MM.1S (cell line): Measurements from ENCODE around the gene DNASE1L2.

Experiments
- DNase-seq: peaks from one replicate; pipeline ENCODE4 v3.0.0-alpha.2; 2015
- H2AFZ ChIP-seq: fragments of 300-600 bp; sonication (generic); 2 replicates; pipeline ENCODE4 v1.6.0; 2016; ENCODE audit warnings: antibody characterized with exemption, low read length
- H3F3A ChIP-seq: fragments of 300-600 bp; sonication (generic); 2 replicates; pipeline ENCODE4 v1.6.1; 2016; ENCODE audit warnings: mild to moderate bottlenecking, antibody characterized with exemption, low read length, moderate library complexity, mixed read lengths; ENCODE audit not compliant: insufficient read depth
- H3K27ac ChIP-seq: fragments of 300-600 bp; sonication (generic); 2 replicates; pipeline ENCODE4 v1.5.1; 2016; ENCODE audit warnings: mild to moderate bottlenecking, low read length
- H3K27me3 ChIP-seq: fragments of 300-600 bp; sonication (generic); replicated peaks from 2 replicates; pipeline ENCODE4 v1.6.0; 2016; ENCODE audit warnings: low read length; ENCODE audit not compliant: insufficient read depth
- H3K36me3 ChIP-seq: fragments of 300-600 bp; sonication (generic); replicated peaks from 2 replicates; pipeline ENCODE4 v1.6.1; 2016; ENCODE audit warnings: mild to moderate bottlenecking, low read length, mixed read lengths; ENCODE audit not compliant: insufficient read depth
- H3K4me1 ChIP-seq: fragments of 300-600 bp; sonication (generic); 2 replicates; pipeline ENCODE4 v1.6.1; 2016; ENCODE audit warnings: low read length, mixed read lengths
- H3K4me2 ChIP-seq: fragments of 300-600 bp; sonication (generic); 2 replicates; pipeline ENCODE4 v1.6.0; 2016; ENCODE audit warnings: low read depth, low read length
- H3K4me3 ChIP-seq: fragments of 300-600 bp; sonication (generic); 2 replicates; pipeline ENCODE4 v1.5.1; 2016; ENCODE audit warnings: low read length, mixed read lengths
- H3K79me2 ChIP-seq: fragments of 300-600 bp; sonication (generic); 2 replicates; pipeline ENCODE4 v1.6.1; 2016; ENCODE audit warnings: mixed run types, low read length, mixed read lengths
- H3K9ac ChIP-seq: fragments of 300-600 bp; sonication (generic); 2 replicates; pipeline ENCODE4 v1.6.1; 2016; ENCODE audit warnings: low read length, mixed read lengths
- H3K9me2 ChIP-seq: fragments of 300-600 bp; sonication (generic); replicated peaks from 2 replicates; pipeline ENCODE4 v1.6.1; 2016; ENCODE audit warnings: mild to moderate bottlenecking, low read length, mixed read lengths; ENCODE audit not compliant: insufficient read depth
- H3K9me3 ChIP-seq: fragments of 300-600 bp; sonication (generic); replicated peaks from 2 replicates; pipeline ENCODE4 v1.6.1; 2016; ENCODE audit warnings: mild to moderate bottlenecking, low read length, mixed read lengths; ENCODE audit not compliant: insufficient read depth
- H4K20me1 ChIP-seq: fragments of 300-600 bp; sonication (generic); 2 replicates; pipeline ENCODE4 v1.6.1; 2016; ENCODE audit warnings: mild to moderate bottlenecking, low read length, moderate library complexity, mixed read lengths; ENCODE audit not compliant: insufficient read depth
- EZH2 ChIP-seq: fragments of 300-600 bp; sonication (generic); optimal IDR thresholded peaks from 2 replicates; pipeline ENCODE3; 2017; ENCODE audit warnings: low read depth, mild to moderate bottlenecking, antibody characterized with exemption, low read length, mixed read lengths
- EZH2phosphoT487 ChIP-seq: fragments of 300-600 bp; sonication (generic); IDR thresholded peaks from 2 replicates; pipeline ENCODE4 v1.6.1; 2018; ENCODE audit warnings: antibody characterized with exemption, low read length
- TF ChIP-seq, protein P1 (sequence below): fragments of 300-600 bp; sonication (generic); IDR thresholded peaks from 2 replicates; pipeline ENCODE4 v1.5.1; 2016; ENCODE audit warnings: antibody characterized with exemption, low read length, mixed read lengths

DNASE1L2 gene

DNA sequence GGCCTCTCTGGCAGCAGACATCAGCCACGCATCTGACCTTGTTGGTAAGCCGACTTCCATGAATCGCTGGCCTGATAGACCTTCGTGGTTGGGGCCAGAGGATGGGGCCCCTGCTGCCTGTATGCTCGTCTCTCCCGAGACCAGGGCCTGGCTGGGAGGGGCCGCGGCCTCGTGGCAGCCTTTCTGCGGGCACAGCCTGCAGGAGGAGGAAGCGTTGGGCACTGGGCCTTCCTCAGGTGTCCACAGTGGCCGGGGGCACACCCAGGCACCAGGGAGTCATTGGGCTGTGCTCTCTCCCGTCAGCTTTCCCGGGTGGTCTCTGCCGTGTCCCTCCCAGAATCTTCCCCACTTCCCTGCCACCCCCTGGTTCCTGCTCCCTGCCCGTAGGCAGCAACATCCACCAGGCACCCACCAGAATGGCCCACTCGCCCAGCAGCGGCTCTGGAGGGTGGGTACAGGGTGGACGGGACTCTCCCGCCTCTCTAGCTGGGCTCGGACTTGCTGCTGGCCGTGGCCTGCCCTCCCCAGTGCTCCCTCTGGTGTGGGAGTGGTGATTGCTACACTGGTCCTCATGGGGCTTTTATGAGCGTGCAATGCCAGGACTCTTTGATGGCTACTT, 6.5 kb upstream of the DNASE1L2 start:
- H3K9me3 ChIP-seq, result no peaks in the 10 kb centered on the region
- TF ChIP-seq EZH2 (no peak), EZH2phosphoT487 (no peak)
- TF ChIP-seq, protein P1, sequence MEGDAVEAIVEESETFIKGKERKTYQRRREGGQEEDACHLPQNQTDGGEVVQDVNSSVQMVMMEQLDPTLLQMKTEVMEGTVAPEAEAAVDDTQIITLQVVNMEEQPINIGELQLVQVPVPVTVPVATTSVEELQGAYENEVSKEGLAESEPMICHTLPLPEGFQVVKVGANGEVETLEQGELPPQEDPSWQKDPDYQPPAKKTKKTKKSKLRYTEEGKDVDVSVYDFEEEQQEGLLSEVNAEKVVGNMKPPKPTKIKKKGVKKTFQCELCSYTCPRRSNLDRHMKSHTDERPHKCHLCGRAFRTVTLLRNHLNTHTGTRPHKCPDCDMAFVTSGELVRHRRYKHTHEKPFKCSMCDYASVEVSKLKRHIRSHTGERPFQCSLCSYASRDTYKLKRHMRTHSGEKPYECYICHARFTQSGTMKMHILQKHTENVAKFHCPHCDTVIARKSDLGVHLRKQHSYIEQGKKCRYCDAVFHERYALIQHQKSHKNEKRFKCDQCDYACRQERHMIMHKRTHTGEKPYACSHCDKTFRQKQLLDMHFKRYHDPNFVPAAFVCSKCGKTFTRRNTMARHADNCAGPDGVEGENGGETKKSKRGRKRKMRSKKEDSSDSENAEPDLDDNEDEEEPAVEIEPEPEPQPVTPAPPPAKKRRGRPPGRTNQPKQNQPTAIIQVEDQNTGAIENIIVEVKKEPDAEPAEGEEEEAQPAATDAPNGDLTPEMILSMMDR, result no peak
- no peak overlapping the region for H3K27ac ChIP-seq
- no peak overlapping the region for H2AFZ ChIP-seq
- no peaks in the 10 kb centered on the region for H3F3A ChIP-seq
- H3K9me2 ChIP-seq, result no peaks in the 10 kb centered on the region
- H3K4me2 ChIP-seq, result no peak overlapping the region
- no peak overlapping the region for H3K9ac ChIP-seq
- DNase-seq, result no peak
- no peaks in the 10 kb centered on the region for H3K27me3 ChIP-seq
- no peaks in the 10 kb centered on the region for H4K20me1 ChIP-seq
- H3K79me2 ChIP-seq, result peaks cover 41% of the 10 kb centered on the region
- H3K4me1 ChIP-seq, result no peaks in the 10 kb centered on the region
- H3K36me3 ChIP-seq, result no peaks in the 10 kb centered on the region
- no peak overlapping the region for H3K4me3 ChIP-seq

DNA sequence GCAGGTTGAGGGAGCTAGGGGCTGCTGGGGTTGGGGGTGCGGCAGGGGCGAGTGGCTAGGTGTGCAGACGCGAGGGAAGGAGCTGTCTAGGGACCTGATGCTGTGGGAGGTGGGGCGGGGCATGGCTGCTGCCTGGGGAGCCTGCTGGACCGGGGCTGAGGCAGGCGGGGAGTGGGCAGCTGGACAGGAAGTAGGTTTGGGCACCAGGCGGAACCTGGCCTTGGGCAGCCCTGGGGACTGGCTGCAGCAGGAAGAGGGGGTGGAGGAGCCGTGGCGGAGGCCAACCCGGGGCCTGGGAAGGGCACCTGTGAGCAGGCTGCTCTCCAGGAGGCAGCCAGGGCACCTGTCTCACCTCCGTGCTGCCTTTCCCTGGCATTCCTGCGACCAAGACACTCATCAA, 5.9 kb upstream of the DNASE1L2 start:
- Histone ChIP-seq H4K20me1 (no peaks in the 10 kb centered on the region), H3K27me3 (no peaks in the 10 kb centered on the region), H2AFZ (no peak overlapping the region), H3K4me2 (no peak overlapping the region), H3K27ac (no peak overlapping the region), H3K4me3 (no peak overlapping the region), H3F3A (no peaks in the 10 kb centered on the region), H3K9ac (no peak overlapping the region), H3K36me3 (no peaks in the 10 kb centered on the region), H3K79me2 (peaks cover 35% of the 10 kb centered on the region), H3K4me1 (no peaks in the 10 kb centered on the region), H3K9me3 (no peaks in the 10 kb centered on the region), H3K9me2 (no peaks in the 10 kb centered on the region)
- TF ChIP-seq EZH2, result no peak
- TF ChIP-seq EZH2phosphoT487, result no peak
- TF ChIP-seq, protein P1, result no peak
- DNase-seq, result no peak

DNA sequence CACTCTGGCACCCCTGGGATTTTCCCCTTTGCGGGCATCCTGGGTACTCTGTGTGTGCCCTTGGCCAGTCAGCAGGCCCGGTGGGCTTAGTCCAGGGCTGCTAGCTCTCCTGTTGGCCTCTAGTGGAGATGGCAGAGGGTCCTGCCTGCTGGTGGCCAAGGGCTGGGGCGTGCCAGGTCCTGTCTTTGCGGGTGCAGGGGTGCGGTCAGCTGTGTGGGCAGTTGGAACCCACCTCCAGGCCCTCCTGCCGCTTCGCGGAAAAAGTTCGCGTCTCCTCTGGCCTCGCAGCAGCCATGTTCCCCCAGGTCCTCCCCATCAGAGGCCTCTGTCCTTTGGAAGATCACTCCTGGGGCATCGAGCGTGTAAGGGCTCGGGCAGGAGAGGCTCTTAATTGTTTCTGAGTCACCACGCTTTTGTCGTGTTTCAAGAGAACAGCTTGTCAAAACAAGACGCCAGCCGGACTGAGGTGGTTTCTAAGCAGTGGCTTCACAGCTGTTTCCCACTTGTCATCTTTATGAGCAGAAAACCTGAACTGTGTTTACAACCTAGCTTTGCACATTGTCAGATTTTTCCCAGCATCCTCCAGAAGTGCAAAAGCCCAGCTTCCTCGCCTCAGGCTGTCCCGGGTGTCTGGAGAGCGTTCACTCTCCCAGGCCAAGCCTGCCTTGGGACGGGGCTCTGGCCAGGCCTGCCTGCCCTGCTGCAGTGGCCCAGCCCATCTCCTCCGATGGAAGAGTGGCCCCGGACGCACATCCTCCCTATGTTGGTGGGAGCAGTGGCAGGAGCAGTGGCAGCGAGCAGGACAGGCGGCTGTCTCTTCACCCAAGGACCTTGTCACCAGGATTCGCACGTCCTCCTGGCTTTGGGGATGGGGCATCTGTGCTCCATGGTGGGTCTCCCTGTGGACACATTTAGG, 5.0 kb upstream of the DNASE1L2 start:
- no peaks in the 10 kb centered on the region for H3K9me2 ChIP-seq
- H3K27ac ChIP-seq, result no peak overlapping the region
- no peaks in the 10 kb centered on the region for H3K4me1 ChIP-seq
- no peak overlapping the region for H3K4me3 ChIP-seq
- no peak for TF ChIP-seq EZH2phosphoT487
- TF ChIP-seq EZH2, result no peak
- TF ChIP-seq, protein P1, result no peak
- H4K20me1 ChIP-seq, result no peaks in the 10 kb centered on the region
- no peaks in the 10 kb centered on the region for H3K36me3 ChIP-seq
- no peaks in the 10 kb centered on the region for H3K9me3 ChIP-seq
- no peak overlapping the region for H3K9ac ChIP-seq
- DNase-seq, result no peak
- no peaks in the 10 kb centered on the region for H3K27me3 ChIP-seq
- H2AFZ ChIP-seq, result no peak overlapping the region
- H3K4me2 ChIP-seq, result no peak overlapping the region
- H3F3A ChIP-seq, result no peaks in the 10 kb centered on the region
- H3K79me2 ChIP-seq, result peaks cover 26% of the 10 kb centered on the region
